ENCODE data around the gene ARHGEF5. TPM values are rescaled to one million over a fixed set of nuclear protein-coding genes. Genes with fewer than 3 reads are reported as not detected.
"Not testable (repeated sequence)": the region's sequence is repeated elsewhere in the genome, so short reads cannot be mapped to it uniquely, and the experiment has no call there.

Gene ARHGEF5
- total RNA-seq, 1 experiment from 2014 or later, result 80.1 TPM

GRCh38 chr7:144410441-144410840, 55.2 kb downstream of the ARHGEF5 start:
- Mint-ChIP-seq H3K4me1 (peaks cover 33% of the 10 kb centered on the region), H3K4me3 (no peak overlapping the region), H3K27ac (no peak overlapping the region), H3K9me3 (peaks cover 4% of the 10 kb centered on the region; the same call in 1 of the 2 replicates), H3K36me3 (no peaks in the 10 kb centered on the region), H3K27me3 (ENCODE audit: low read depth) (no peaks in the 10 kb centered on the region)
- POLR2A ChIA-PET, result no interaction called here
- CTCF ChIA-PET, result interaction anchor here (1.2 kb wide), 2 partner anchors 17 to 27 kb away, joined by 4 read pairs; no protein-coding TSS in a partner anchor
- TF ChIP-seq GTF2I (CRISPR knock-in tag; conservative IDR thresholded peaks at IDR 0.05) (no peak), ERG (CRISPR knock-in tag; IDR thresholded peaks at IDR 0.05) (no peak), GRHL2 (CRISPR knock-in tag; IDR thresholded peaks at IDR 0.05; ENCODE audit: insufficient replicate concordance, severe bottlenecking) (no peak), ATF2 (CRISPR knock-in tag; IDR thresholded peaks at IDR 0.05; ENCODE audit: borderline replicate concordance, low read depth) (no peak), PRRX2 (CRISPR knock-in tag; IDR thresholded peaks at IDR 0.05) (no peak)
- DNase-seq (ENCODE audit: low spot score), result no peak
- ATAC-seq, result no peak

GRCh38 chr7:144414815-144415214, 59.6 kb downstream of the ARHGEF5 start:
- no peak overlapping the region for H3K27ac Mint-ChIP-seq
- POLR2A ChIA-PET, result no interaction called here
- DNase-seq (ENCODE audit: low spot score), result no peak
- CTCF ChIA-PET, result no interaction called here
- peaks cover 21% of the 10 kb centered on the region for H3K4me1 Mint-ChIP-seq
- H3K9me3 Mint-ChIP-seq, result peaks cover 35% of the 10 kb centered on the region
- no peak overlapping the region for H3K4me3 Mint-ChIP-seq
- no peaks in the 10 kb centered on the region; the same call in 1 of the 2 replicates for H3K27me3 Mint-ChIP-seq (ENCODE audit: low read depth)
- H3K36me3 Mint-ChIP-seq, result peaks cover 23% of the 10 kb centered on the region
- TF ChIP-seq ATF6 (CRISPR knock-in tag; IDR thresholded peaks at IDR 0.05) (no peak), ATF3 (CRISPR knock-in tag; conservative IDR thresholded peaks at IDR 0.05) (no peak), GRHL2 (CRISPR knock-in tag; IDR thresholded peaks at IDR 0.05; ENCODE audit: insufficient replicate concordance, severe bottlenecking) (no peak)
- ATAC-seq, result no peak

- ATAC-seq, result no peak
- H3K36me3 Mint-ChIP-seq, result peaks cover 23% of the 10 kb centered on the region
These were observed 60.7 kb downstream of the ARHGEF5 start for GRCh38 chr7:144415858-144416257.

GRCh38 chr7:144416341-144416740, 61.1 kb downstream of the ARHGEF5 start:
- no peak for DNase-seq (ENCODE audit: low spot score)
- Mint-ChIP-seq H3K9me3 (peaks cover 40% of the 10 kb centered on the region), H3K4me3 (no peak overlapping the region), H3K27me3 (ENCODE audit: low read depth) (no peaks in the 10 kb centered on the region; the same call in 1 of the 2 replicates), H3K27ac (no peak overlapping the region), H3K36me3 (peaks cover 23% of the 10 kb centered on the region), H3K4me1 (peaks cover 15% of the 10 kb centered on the region)
- POLR2A ChIA-PET, result no interaction called here
- TF ChIP-seq ZNF232 (CRISPR knock-in tag; IDR thresholded peaks at IDR 0.05) (no peak), GRHL2 (CRISPR knock-in tag; IDR thresholded peaks at IDR 0.05; ENCODE audit: insufficient replicate concordance, severe bottlenecking) (no peak), USF2 (CRISPR knock-in tag; IDR thresholded peaks at IDR 0.05) (no peak), GABPB1 (CRISPR knock-in tag; IDR thresholded peaks at IDR 0.05) (no peak), RELA (CRISPR knock-in tag; IDR thresholded peaks at IDR 0.05; ENCODE audit: borderline replicate concordance) (no peak)
- ATAC-seq, result no peak
- CTCF ChIA-PET, result interaction anchor here (1.0 kb wide), 1 partner anchor 21 kb away, joined by 5 read pairs; no protein-coding TSS in a partner anchor

More at GRCh38 chr7:144415858-144416257, 60.7 kb downstream of the ARHGEF5 start:
- peaks cover 16% of the 10 kb centered on the region for H3K4me1 Mint-ChIP-seq
- DNase-seq (ENCODE audit: low spot score), result no peak
- POLR2A ChIA-PET, result no interaction called here
- no peak overlapping the region for H3K4me3 Mint-ChIP-seq
- peaks cover 40% of the 10 kb centered on the region for H3K9me3 Mint-ChIP-seq
- H3K27me3 Mint-ChIP-seq (ENCODE audit: low read depth), result no peaks in the 10 kb centered on the region; the same call in 1 of the 2 replicates
- H3K27ac Mint-ChIP-seq, result no peak overlapping the region
- TF ChIP-seq CREM (CRISPR knock-in tag; IDR thresholded peaks at IDR 0.05) (no peak), NR2C2 (CRISPR knock-in tag; IDR thresholded peaks at IDR 0.05) (no peak), JUN (CRISPR knock-in tag; IDR thresholded peaks at IDR 0.05) (no peak), ZNF263 (CRISPR knock-in tag; IDR thresholded peaks at IDR 0.05; ENCODE audit: low read depth) (no peak), GTF2I (CRISPR knock-in tag; conservative IDR thresholded peaks at IDR 0.05) (no peak), MYBL2 (CRISPR knock-in tag; IDR thresholded peaks at IDR 0.05) (no peak), ATF3 (CRISPR knock-in tag; conservative IDR thresholded peaks at IDR 0.05) (no peak)
- CTCF ChIA-PET, result interaction anchor here (1.0 kb wide), 1 partner anchor 21 kb away, joined by 5 read pairs; no protein-coding TSS in a partner anchor

- Mint-ChIP-seq H3K36me3 (peaks cover 33% of the 10 kb centered on the region), H3K9me3 (peaks cover 61% of the 10 kb centered on the region), H3K4me1 (peaks cover 19% of the 10 kb centered on the region)
- POLR2A ChIA-PET; H3K27ac Mint-ChIP-seq; ATAC-seq; DNase-seq (ENCODE audit: low spot score); CTCF ChIA-PET; H3K4me3 Mint-ChIP-seq; H3K27me3 Mint-ChIP-seq (ENCODE audit: low read depth): not testable (repeated sequence)
These were observed 63.7 kb downstream of the ARHGEF5 start for GRCh38 chr7:144418931-144419330.

GRCh38 chr7:144427539-144427938, 72.3 kb downstream of the ARHGEF5 start:
- DNase-seq (ENCODE audit: low spot score); ATAC-seq; POLR2A ChIA-PET; H3K4me1 Mint-ChIP-seq; H3K4me3 Mint-ChIP-seq; H3K27ac Mint-ChIP-seq; CTCF ChIA-PET: not testable (repeated sequence)
- Mint-ChIP-seq H3K9me3 (peaks cover 75% of the 10 kb centered on the region), H3K27me3 (ENCODE audit: low read depth) (peaks cover 11% of the 10 kb centered on the region), H3K36me3 (peaks cover 61% of the 10 kb centered on the region)

Measured in WTC11 (cell line).